GM12874 (cell line): ENCODE results near the gene HS3ST4.

Experiments
- TF ChIP-seq, protein P1 (sequence below): IDR thresholded peaks from 2 replicates; pipeline ENCODE4 v1.5.1; 2011; ENCODE audit warnings: low read depth, mild to moderate bottlenecking, control low read depth, low read length, moderate library complexity; ENCODE audit not compliant: insufficient read depth

Gene HS3ST4

GRCh38 chr16:25691519-25692091 is at the start of gene HS3ST4:
Gene HS3ST4 (plus strand): TSS chr16:25691959.
- TF ChIP-seq, protein P1, sequence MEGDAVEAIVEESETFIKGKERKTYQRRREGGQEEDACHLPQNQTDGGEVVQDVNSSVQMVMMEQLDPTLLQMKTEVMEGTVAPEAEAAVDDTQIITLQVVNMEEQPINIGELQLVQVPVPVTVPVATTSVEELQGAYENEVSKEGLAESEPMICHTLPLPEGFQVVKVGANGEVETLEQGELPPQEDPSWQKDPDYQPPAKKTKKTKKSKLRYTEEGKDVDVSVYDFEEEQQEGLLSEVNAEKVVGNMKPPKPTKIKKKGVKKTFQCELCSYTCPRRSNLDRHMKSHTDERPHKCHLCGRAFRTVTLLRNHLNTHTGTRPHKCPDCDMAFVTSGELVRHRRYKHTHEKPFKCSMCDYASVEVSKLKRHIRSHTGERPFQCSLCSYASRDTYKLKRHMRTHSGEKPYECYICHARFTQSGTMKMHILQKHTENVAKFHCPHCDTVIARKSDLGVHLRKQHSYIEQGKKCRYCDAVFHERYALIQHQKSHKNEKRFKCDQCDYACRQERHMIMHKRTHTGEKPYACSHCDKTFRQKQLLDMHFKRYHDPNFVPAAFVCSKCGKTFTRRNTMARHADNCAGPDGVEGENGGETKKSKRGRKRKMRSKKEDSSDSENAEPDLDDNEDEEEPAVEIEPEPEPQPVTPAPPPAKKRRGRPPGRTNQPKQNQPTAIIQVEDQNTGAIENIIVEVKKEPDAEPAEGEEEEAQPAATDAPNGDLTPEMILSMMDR, result no peak

DNA sequence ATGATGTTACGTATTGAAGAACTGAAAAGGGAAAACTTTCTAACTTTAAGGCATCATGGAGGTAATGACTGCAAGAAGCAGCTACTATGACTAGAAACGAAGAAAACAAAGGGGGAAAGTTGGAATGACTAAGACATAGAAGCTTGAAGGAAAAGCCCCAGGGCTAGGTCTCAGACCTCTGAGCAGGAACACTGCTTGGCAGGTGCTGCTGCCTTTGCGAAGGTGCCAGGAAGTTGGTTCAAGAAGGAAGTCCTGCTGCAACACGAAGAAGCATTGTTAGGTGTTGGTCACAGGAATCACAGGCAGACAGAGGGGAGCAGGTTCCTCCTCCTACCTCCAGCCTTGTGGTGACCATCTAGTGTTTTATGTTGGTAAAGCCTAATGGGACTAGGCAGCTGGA is 48.1 kb upstream of the HS3ST4 start:
- TF ChIP-seq, protein P1, result no peak

GRCh38 chr16:25656639-25657038 is 35.1 kb upstream of the HS3ST4 start:
- TF ChIP-seq, protein P1, result no peak

GRCh38 chr16:25676820-25677219 is 14.9 kb upstream of the HS3ST4 start:
- TF ChIP-seq, protein P1, result no peak

- TF ChIP-seq, protein P1, result no peak
Measured at GRCh38 chr16:25679511-25679910, 12.2 kb upstream of the HS3ST4 start.

DNA sequence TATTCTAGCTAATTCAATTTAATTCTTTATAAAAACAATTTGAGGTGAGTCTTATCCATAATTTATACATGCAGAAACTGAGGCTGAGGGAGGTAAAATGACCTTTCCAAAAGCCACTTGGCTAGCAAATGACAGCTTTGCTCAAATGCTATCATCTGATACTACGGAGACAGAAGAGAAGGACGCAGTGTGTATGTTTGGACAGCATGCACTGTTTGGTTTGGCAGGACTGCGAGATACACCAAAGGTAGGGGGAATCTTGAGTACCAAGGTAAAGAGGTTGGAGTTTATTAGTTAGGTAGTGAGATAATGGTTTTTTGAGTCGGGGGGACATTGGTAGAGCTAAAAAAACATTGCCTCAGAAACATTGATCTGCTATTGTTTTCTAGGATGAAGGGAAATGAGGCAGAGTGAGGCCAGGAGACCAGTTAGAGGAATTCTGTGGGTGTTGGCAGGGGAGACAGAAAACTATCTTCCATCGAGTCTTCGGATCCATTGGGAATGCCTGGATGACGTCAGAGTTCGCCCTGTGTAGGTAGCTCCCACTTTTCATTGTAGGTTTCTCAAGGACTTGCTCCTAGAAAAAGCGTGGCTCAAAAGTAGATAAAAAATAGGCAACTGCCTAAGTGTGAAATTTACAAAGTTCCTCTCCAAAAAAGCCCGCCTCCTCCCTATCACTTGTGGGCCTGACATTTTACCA is 2.5 kb upstream of the HS3ST4 start:
- TF ChIP-seq, protein P1, result no peak

GRCh38 chr16:25690552-25691143 is 1.1 kb upstream of the HS3ST4 start:
- TF ChIP-seq, protein P1, result no peak
